Mucosa of descending colon (tissue), 3 donors: ENCODE data around the gene PLCB3. TPM values are rescaled to one million over a fixed set of nuclear protein-coding genes. Genes with fewer than 3 reads are reported as not detected.
A peak's percentile ranks its signal among the peaks of the same experiment; 100 is the strongest.
"Not testable (repeated sequence)": the region's sequence is repeated elsewhere in the genome, so short reads cannot be mapped to it uniquely, and the experiment has no call there.

Source experiments
- ATAC-seq: fragments of 200-7000 bp; cut with Tn5 transposase; one replicate; pipeline ENCODE4 v1.9.1; 2020; ENCODE audit warnings: mild to moderate bottlenecking, moderate library complexity
- DNase-seq, 3 donors: peaks; one replicate each; pipeline ENCODE4 v3.0.0-alpha.2; 2020
- H3K36me3 ChIP-seq: fragments of 200-600 bp; one replicate; pipeline ENCODE4 v1.8.0; 2021; ENCODE audit warnings: low read depth, mild to moderate bottlenecking
- H3K4me1 ChIP-seq: fragments of 200-600 bp; one replicate; pipeline ENCODE4 v1.8.0; 2021; ENCODE audit warnings: low read depth, mild to moderate bottlenecking
- H3K4me3 ChIP-seq: fragments of 200-600 bp; one replicate; pipeline ENCODE4 v1.8.0; 2021; ENCODE audit warnings: mild to moderate bottlenecking
- H3K9me3 ChIP-seq: fragments of 200-600 bp; one replicate; pipeline ENCODE4 v1.8.0; 2021; ENCODE audit warnings: mild to moderate bottlenecking
- intact Hi-C, 2 donors: fragments of 100-400 bp; cut with DNase I in 1 of 2; cut with micrococcal nuclease in 1 of 2; formaldehyde crosslinking; loops; one replicate each; pipeline versions ENCODE4 v1.11.0 to v1.11.1; 2022; cut with DNase I, micrococcal nuclease
- total RNA-seq, 3 donors: library from RNA; stranded (reverse); fragmentation: NEBNext Ultra II Directional in 2 of 3; extraction: Animal tissue kit (Norgen Biotek cat#: 25700) in 2 of 3; gene quantifications; one replicate each; pipeline versions ENCODE4 v1.2.1 to v1.2.4, GENCODE V29; 2021 to 2023
- TF ChIP-seq, protein P1 (sequence below): fragments of 200-600 bp; IDR thresholded peaks from one replicate; pipeline ENCODE4 v1.8.0; 2022; ENCODE audit warnings: antibody characterized with exemption, mild to moderate bottlenecking
- donor health status: DM: no; HTN: no; CAD: no; lungs with moderate emphysema.
- donor health status: DM: no; HTN: no; CAD: no.
- donor health status: DM: no; HTN: yes; CAD: no.

The PLCB3 gene
- total RNA-seq, 3 donors from 2014 or later, result 51.1 to 72.1 (median 65.1) TPM

- Histone ChIP-seq H3K4me3 (peak overlapping the region; percentile 78), H3K36me3 (no peaks in the 10 kb centered on the region), H3K9me3 (no peaks in the 10 kb centered on the region), H3K4me1 (peaks cover 27% of the 10 kb centered on the region)
- peak; percentile 89 to 94 (median 90) for DNase-seq
- ATAC-seq, result peak; percentile 51
- intact Hi-C loops, result loop anchor here in 1 of 2 donors (10.0 kb wide), 1 partner anchor 101 kb away; the partner anchor contains the start of gene FERMT3
- TF ChIP-seq, protein P1, sequence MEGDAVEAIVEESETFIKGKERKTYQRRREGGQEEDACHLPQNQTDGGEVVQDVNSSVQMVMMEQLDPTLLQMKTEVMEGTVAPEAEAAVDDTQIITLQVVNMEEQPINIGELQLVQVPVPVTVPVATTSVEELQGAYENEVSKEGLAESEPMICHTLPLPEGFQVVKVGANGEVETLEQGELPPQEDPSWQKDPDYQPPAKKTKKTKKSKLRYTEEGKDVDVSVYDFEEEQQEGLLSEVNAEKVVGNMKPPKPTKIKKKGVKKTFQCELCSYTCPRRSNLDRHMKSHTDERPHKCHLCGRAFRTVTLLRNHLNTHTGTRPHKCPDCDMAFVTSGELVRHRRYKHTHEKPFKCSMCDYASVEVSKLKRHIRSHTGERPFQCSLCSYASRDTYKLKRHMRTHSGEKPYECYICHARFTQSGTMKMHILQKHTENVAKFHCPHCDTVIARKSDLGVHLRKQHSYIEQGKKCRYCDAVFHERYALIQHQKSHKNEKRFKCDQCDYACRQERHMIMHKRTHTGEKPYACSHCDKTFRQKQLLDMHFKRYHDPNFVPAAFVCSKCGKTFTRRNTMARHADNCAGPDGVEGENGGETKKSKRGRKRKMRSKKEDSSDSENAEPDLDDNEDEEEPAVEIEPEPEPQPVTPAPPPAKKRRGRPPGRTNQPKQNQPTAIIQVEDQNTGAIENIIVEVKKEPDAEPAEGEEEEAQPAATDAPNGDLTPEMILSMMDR, result peak; percentile 22
Measured at GRCh38 chr11:64305691-64306562, 54.6 kb downstream of the PLCB3 start.

DNA sequence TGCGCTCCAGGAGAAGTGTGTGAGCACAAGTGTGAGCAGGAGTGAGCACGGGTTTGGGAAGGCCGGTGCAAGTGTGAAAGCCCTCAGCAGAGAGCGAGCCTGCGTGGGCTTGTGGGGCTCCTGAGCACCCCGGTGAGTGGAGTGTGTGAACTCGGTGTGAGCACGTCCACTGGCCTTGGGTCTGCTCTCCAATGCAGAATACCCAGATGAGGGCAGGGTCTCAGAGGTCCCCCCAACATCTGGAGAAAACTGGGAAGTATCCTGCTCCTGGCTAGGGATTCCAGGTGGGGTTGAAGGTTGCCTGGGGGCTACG lies 55.2 kb downstream of the PLCB3 start:
- H3K36me3 ChIP-seq, result no peaks in the 10 kb centered on the region
- H3K4me3 ChIP-seq, result peak overlapping the region; percentile 78
- H3K9me3 ChIP-seq, result no peaks in the 10 kb centered on the region
- H3K4me1 ChIP-seq, result peaks cover 24% of the 10 kb centered on the region
- ATAC-seq, result no peak
- TF ChIP-seq, protein P1, result no peak
- intact Hi-C loops, result loop anchor here in 1 of 2 donors (10.0 kb wide), 1 partner anchor 102 kb away; the partner anchor contains the start of gene FERMT3
- DNase-seq, result no peak

DNA sequence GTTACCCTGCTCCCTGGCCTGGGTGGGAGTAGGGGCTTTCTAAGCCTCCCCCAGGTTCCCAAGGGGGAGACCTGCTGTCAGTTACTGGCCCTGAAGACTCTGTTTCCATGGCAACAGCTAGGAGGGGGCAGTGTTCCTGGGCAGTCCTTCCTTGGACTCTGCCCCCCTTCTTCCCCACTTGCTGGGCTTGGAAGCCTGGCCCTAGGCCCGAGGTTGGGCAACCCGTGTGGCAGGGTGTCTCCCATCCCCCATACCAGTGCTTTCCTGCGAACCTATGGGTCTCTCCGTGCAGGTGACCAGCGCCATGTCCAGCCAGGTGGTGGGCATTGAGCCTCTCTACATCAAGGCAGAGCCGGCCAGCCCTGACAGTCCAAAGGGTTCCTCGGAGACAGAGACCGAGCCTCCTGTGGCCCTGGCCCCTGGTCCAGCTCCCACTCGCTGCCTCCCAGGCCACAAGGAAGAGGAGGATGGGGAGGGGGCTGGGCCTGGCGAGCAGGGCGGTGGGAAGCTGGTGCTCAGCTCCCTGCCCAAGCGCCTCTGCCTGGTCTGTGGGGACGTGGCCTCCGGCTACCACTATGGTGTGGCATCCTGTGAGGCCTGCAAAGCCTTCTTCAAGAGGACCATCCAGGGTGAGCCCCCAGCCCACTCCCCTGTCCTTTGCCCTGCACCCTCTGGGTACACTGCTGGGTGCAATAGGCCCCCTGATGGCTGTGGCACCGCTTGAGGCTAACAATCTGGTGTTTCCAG lies 55.7 kb downstream of the PLCB3 start:
- TF ChIP-seq, protein P1, result no peak
- intact Hi-C loops, result loop anchor here in 1 of 2 donors (10.0 kb wide), 1 partner anchor 102 kb away; the partner anchor contains the start of gene FERMT3
- ATAC-seq (no peak), DNase-seq (peak; percentile 56 to 76 (median 63))
- H3K4me3 ChIP-seq, result peak overlapping the region; percentile 78
- H3K4me1 ChIP-seq, result peaks cover 24% of the 10 kb centered on the region
- H3K9me3 ChIP-seq, result no peaks in the 10 kb centered on the region
- no peaks in the 10 kb centered on the region for H3K36me3 ChIP-seq

GRCh38 chr11:64307795-64308194 lies 56.5 kb downstream of the PLCB3 start:
- ATAC-seq, H3K36me3 ChIP-seq, DNase-seq, H3K9me3 ChIP-seq, H3K4me3 ChIP-seq: not testable (repeated sequence)
- peaks cover 24% of the 10 kb centered on the region for H3K4me1 ChIP-seq
- intact Hi-C loops, result loop anchor here in 1 of 2 donors (10.0 kb wide), 1 partner anchor 103 kb away; the partner anchor contains the start of gene FERMT3

- H3K36me3 ChIP-seq, result peaks cover 6% of the 10 kb centered on the region
- peaks cover 10% of the 10 kb centered on the region for H3K4me1 ChIP-seq
- ATAC-seq (no peak), DNase-seq (peak in 1 of 3 donors; percentile 31)
- intact Hi-C loops, result no loop called here
- H3K9me3 ChIP-seq, result no peaks in the 10 kb centered on the region
- TF ChIP-seq, protein P1, result no peak
- H3K4me3 ChIP-seq, result no peak overlapping the region
Measured at GRCh38 chr11:64312947-64313346, 61.6 kb downstream of the PLCB3 start.
